HG03139 (cell line): ENCODE measurements around the gene SNX9.
"Not testable (repeated sequence)": the region's sequence is repeated elsewhere in the genome, so short reads cannot be mapped to it uniquely, and the experiment has no call there.

ENCODE experiments used
- ATAC-seq: cut with Tn5 transposase; IDR thresholded peaks from one replicate; pipeline ENCODE4 v1.9.1; 2021; ENCODE audit not compliant: unreplicated experiment

Gene SNX9

DNA sequence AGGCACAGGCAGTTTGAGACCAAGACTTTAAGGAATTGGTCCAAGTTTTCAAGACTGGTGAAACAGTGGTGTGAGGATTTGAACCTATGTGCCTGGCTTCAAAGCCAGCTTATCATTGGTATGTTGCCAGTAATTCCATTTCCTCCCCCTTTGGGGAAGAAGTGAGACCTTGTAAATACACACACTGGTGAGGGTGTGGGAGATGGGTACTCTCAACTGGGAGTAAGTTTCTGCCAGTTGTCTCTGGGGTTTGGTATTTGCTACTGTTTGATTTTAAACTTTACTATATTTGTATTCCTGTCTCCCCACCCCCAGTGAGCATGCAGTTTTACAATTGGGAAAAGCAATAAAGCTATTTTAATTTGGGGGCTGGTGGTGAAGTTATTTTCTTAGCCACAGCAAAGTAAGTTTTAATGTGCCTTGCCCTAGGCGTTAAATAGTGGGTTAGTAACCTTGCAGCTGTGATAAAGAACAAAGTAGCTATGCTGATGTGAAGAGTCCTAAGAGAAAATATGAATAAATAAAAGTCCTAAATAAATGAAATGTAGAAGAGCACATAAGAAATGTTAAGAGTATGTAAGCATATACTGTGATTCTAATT is 31.0 kb downstream of the SNX9 start:
- ATAC-seq, result no peak

DNA sequence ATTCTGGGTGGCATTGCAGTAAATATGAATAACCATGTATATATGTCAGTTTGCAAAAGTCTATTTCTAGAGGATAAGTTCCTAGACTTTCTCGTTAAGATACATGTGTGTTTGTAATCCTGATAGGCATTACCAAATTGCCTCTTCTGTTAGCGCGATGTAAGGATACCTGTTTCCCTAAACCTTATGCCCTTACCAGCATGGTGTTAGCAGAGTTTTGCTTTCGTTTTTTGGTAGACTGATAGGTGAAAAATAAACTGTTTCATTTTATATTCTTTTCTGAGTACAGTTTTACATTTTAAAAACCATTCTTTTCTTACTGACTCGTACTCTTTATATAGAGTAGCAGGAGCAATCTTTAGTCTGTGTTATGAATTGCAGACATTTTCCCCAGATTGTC is 32.3 kb downstream of the SNX9 start:
- ATAC-seq, result no peak

DNA sequence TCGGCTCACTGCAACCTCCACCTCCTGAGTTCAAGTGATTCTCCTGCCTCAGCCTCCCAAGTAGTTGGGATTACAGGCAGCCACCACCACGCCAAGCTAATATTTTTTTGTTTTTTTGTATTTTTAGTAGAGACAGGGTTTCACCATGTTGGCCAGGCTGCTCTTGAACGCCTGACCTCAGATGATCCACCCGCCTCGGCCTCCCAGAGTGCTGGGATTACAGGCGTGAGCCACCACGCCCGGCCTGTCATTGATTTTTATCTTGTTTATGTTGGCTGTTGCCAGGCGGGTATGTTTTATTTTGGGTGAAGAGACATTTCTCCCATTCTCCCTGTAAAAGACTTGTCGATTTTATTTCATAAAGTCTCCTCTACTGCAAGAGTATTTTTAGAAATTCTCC is 32.8 kb downstream of the SNX9 start:
- ATAC-seq, result not testable (repeated sequence)

DNA sequence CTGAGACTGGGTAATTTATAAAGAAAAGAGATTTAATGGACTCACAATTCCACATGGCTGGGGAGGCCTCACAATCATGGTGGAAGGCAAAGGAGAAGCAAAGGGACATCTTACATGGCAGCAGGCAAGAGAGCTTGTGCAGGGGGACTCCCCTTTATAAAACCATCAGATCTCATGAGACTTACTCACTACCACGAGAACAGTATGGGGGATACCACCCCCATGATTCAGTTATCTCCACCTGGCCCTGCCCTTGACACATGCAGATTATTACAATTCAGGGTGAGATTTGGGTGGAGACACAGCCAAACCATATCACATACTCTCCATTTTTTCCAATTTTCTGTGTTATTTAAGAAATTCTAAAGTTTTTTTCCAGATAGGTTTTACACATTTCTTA is 35.6 kb downstream of the SNX9 start:
- not testable (repeated sequence) for ATAC-seq

DNA sequence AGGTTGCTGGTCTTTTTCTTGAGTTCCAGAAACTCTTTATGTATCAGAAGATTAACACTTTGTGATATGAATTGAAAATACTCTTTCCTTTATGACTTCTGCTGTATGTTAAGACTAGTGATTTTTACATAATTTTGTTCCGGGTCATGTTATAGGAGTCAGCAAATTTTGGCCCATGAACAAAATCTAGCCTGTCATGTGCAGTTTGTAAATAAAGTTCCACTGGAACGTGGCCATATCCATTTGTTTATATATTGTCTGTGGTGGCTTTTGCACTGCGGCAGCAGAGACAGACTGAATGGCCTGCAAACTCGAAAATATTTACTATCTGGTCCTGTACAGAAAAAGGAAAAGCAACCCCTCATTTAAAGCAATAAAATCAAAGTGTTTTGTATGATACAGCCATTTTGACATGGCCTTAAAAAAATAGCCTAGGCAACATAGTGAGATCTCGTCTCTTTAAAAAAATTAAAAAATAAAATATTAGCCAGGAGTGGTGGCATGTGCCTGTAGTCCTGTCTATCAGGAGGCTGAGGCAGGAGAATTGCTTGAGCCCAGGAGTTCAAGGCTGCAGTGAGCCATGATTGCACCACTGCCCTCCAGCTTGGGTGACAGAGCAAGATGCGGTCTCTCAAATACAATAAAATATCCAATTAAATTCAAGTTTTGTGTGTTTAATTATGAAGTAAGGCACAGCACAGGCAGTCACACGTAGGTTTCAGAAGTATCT is 36.9 kb downstream of the SNX9 start:
- no peak for ATAC-seq

DNA sequence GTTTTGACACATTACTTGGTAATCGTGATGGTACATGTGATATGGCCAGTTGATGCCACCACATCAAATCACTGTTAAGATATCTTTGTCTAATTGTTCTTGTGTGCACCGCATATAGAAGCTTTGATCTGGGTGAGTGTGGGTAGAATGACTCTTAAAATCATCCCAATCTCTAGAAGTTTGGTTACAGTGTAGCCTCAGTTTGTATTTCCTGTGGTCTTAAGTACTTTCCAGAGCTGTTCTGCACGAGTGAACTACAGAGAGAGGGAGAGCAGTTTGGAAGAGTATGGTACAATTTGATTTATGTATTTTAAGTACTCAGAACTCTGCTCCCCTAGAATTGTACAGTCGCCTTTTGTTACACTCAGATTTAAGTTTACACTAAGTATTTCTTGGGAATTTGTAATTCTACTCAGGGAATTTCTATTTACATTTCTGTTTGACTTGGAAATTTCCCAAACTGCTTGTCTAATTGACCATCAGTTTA is 37.5 kb downstream of the SNX9 start:
- ATAC-seq, result no peak

DNA sequence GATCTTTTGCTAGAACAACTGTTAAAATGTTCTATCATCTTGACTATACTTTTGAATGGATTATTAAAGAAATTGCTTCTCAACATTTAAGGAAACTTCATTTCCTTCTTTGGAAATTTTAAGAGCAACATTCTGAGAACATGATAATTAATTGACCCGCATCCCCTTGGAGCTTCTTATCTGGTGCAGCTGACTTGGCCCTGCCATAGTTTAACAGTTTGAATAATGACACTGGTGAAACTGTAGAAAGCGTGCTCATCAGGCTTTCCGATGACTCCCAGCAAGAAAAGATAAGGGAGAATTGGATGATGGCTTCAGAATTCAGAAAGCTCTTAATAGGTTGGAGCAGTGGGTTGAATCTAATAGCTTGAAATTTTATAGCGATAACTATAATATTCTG is 38.1 kb downstream of the SNX9 start:
- no peak for ATAC-seq

DNA sequence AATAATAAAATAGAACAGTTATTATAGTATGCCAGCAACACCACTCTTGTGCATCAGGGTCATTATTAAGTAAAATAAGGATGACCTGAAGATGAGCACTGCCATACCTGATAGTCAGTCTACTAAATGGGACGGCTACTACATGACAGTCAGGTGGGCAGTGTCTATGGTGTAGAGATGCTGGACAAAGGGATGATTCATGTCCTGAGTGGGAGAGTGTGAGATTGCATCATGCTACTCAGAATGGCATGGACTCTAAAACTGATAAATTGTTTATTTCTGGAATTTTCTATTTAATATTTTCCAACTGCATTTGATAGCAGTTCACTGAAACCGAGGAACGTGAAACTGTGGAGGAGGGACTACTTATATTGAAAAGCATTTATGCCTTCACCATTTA is 38.8 kb downstream of the SNX9 start:
- no peak for ATAC-seq

DNA sequence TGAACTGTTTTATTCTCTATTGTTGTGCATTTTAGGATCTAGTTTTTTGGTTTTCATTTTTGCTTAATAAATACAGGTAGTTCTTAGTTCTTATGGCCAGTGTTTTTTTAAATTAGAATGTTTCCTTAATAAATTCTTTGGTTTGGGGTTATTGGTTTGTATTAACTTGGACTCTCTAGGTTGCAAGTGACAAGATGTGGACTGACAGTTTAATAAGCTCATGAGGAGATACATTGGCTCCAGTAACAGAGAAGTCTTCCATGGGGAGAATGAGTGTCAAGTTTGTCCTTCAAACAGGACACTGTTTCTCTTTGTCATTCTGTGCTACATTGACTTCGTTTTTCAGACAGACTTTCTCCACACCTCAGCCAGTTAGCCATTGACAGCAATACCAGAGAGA is 39.7 kb downstream of the SNX9 start:
- no peak for ATAC-seq

DNA sequence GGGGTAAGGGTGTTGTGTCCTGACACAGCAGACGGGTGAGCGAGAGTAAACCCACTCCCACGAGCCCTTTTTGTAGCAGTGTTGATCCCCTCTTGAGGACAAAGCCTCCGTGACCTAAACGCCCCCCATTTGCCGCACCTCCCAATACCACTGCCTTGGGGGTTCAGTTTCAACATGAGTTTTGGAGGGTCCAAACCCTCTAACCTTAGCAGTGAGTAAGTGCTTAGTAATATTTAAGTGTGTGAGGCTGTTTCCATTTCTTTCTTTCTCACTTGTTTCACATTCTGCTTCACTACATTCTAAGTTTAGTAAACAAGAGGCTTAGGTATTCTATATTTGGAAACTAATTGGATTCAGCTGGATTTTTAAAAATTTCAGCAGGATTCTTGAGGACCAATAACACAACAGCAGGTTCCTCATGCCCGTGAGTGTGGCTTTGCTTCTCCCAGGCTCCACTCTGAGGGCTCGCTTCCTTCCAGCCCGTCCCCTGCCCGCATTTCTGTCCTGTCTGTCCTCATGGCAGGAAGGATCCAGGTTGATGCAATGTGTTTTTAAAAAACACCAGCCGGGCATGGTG is 41.2 kb downstream of the SNX9 start:
- no peak for ATAC-seq

DNA sequence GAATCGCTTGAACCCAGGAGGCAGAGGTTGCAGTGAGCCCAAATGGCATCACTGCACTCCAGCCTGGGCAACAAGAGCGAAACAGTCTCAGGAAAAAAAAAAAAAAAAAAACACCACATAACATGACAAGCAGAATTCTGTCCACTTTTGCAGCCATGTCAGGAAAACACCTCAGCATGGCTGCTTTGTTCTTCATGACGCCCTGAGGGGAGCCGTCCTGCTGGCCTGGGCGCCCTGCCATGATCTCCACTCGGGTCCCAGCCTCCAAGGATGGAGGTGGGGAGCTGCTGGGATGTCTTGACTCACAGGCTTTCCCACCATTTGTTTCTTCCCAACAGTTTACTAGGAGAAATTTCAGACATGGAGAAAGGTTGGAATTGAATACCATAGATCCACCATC is 42.2 kb downstream of the SNX9 start:
- no peak for ATAC-seq

DNA sequence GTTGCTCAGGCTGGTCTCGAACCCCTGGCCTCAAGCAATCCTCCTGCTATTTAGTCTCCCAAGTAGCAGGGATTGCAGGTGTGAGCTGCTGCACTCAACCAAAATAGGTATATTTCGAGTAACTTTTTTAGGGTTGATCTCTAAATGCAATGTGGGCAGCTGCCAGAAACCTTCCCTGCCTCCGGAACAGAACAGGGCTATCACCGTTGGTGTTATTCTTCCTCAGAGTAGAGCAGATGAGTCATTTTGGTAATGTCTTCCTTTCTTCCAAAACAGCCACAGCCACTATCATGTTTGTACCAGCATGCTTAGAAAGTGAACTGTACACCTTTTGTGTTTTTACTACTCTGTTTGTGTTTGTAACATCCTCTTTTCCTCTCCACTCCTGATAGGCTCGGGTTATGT is 44.1 kb downstream of the SNX9 start:
- ATAC-seq, result no peak

DNA sequence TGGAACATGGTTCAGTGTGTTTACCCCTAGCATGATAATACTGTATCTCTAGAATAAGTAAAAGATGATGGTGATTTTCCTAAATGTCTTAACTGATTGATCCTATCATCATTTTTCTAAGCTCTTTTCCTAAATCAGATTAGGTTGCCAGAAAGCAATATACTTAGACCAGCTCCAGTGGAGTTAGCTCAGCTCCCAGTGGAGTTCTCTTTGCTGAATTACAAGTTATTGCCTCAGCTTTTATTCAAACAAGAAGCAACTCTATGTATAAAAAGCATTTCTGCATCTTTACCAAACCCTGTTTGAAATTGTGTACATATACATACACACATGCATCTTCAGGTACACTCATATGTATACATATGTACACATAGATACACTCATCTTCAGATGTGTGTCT is 44.9 kb downstream of the SNX9 start:
- ATAC-seq, result no peak

DNA sequence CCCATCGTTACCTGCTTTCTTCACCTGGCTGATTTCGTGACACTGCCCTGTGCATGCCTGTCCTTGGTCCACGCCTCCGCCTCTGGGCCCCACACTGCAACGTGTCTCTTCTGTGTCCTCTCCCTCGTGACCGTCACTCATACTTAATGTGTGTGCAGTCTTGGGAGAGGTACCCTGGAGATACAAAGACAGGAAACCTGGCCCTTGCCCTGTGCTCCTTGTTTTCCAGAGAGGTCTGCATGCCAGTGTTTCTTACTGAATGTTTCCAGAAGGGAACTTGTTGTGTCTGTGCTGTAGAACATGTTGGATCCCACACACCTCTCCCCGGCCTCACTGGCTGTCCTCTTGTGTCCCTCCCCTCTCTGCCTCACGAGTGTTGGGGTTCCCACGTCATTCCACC is 45.8 kb downstream of the SNX9 start:
- ATAC-seq, result no peak

DNA sequence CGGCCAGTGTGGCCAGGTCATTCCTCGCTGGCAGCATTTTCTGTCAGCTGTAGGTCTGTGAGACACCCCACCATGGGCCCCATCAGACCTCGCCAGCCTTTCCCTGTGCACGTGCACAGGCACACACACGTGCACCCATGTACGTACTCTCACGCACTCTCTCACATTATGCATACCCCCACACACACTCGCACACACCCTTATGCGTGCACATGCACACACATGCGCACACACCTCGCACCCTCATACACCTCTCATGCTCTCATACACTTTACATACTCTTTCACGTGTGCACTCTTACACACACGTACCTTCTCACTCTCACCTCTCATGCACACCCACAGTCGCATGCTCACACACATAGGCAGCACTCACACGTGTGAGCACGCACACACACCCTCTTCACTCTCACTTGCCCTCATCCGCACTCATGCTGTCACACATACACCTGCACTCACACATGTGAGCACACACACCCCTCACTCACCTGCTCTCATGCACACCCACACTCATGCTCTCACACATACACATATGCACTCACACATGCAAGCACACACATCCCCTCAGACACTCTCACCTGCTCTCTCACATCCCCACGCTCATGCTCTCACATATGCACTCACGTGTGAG is 46.7 kb downstream of the SNX9 start:
- no peak for ATAC-seq

DNA sequence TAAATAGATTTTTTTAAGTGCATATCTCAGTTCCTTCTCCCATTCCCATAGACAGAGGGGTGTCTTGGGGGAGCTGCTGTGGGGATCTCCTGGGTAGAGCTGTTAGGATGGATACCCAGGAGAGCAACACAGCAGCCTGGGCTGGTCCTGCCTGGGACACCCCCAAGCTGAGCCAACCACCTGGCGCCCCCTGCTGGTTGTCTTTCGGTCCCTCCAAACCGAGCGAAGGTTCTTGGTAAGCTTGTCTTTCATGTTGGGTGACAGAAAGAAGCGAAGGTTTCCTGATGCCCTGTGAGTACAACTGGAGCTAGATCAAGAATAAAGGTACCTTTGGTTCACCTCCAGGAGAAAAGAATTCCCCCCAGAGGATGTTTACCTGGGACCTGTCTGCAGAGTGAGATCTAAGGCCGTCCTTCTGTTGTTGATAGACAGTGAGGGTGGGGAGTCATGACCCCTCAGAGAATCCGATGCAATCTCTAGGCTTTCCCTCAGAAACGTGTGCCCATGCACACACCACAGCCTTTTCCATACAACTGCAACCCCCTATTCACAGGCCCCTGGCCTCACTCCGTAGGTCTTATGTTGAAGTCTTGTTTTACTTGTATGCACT is 50.8 kb downstream of the SNX9 start:
- ATAC-seq, result peak; percentile 54

DNA sequence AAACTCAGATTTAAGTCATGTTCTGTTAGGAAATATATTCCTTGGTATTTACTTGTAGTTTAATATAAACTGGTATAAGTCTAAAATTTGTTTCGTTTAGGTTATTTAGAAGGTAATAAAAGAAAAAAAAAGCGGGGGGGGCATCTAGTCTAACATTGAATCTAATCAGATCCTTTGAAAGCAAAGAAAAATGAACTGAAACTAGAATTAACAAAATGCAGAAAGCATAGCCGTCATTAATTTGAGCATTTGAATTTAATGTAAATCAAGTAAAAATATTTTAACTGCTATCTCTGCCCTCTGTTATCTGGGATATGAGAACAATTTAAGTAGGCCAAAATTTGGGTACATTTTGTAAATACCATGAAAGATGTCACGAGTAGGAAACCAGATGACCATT is 54.1 kb downstream of the SNX9 start:
- ATAC-seq, result no peak

DNA sequence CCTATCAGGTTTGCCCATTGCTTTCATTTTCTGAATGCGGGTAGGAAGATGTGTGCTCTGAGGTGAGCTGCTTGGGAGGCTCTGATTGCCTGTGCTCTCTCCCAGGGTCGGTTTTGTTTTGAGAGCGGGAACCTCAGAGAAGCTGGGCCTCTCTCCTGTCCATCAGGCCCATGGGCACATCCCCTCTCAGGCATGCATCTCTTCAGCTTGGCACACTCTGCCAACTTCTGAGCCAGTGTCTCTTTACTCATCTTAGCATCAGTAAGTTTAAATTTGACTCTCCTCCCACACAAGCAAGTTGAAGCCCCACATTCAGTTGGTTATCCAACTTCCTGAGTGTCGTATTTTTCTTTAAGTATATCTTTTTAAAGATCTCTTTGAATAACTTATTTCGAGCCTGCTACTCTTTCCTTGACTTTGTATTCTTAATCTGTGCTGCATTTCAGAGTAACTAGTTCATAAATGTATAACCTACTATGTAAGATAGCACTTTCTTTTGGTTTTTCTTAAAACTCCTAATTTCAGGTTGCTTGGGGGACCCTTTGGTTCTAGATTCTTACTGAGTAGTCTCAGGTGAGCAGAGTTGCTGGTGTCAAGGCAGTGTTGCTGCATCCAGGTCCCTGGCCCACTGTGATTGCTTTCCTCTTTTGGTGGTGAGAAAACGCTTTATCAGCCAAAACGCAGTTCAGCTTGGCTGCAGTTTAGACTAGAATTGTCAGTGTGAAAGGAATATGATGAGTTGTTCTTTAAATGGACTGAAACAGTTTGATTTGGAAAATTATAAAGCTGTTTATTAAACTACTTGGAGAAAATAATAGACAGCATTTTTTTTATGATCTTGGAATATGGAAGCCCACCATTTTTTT is 54.8 kb downstream of the SNX9 start:
- ATAC-seq, result no peak

DNA sequence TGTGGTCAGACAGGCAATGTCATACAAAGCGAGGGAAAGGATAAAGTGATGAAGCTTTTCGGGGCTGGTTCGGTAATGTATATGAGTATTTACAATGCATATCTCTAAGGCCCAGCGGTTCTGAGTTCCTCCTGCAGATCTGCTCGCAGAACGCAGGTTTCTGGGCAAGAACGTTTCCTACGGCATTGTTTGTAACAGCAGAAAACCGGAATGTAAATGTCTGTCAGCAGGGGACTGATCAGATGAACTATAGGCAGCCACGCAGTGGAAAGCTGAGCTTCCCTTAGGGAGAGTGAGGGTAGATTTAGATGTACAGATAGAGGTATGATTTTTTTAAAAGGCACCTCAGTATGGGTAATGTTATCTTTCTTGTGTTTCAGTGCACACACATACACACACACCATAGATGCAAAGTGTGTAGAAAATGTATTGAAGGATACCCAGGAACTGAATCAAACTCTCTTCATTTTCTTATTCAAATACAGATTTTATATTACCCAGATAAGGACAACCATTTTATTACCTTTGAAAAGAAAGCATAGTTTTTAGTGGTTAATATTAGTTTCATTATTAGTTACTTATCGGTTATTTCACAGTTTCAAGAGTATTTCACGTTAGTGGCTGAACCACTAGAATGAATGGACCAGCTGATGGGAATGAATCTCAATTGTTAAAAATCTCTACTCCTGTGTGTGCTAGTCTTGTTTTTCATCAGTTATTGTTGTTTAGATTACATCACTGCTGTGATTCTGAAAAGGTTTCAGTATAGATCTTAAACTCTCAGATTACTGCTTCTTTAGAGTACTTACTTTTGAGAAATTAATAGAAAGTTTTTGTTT is 56.2 kb downstream of the SNX9 start:
- peak; percentile 81 for ATAC-seq

DNA sequence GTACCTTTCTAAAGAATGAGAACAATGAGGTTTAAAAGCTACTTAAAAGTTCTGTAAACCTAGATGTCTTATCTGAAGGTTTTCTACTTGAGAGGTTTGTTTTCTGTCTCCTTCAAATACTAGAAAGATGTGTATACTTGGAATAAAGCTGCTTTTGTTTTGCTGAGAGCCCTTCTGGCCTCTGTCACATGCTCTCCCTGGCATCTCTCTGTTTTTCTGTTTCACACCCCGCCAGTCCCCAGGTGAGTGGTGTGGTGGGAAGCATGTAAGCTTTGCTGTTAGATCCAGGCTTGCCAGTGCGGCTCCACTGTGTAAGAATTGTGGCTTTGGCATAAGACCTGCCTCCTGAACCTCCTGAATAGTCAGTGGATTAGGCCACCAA is 56.8 kb downstream of the SNX9 start:
- ATAC-seq, result peak; percentile 10
